ENCODE measurements around the gene CDH13.

DNA sequence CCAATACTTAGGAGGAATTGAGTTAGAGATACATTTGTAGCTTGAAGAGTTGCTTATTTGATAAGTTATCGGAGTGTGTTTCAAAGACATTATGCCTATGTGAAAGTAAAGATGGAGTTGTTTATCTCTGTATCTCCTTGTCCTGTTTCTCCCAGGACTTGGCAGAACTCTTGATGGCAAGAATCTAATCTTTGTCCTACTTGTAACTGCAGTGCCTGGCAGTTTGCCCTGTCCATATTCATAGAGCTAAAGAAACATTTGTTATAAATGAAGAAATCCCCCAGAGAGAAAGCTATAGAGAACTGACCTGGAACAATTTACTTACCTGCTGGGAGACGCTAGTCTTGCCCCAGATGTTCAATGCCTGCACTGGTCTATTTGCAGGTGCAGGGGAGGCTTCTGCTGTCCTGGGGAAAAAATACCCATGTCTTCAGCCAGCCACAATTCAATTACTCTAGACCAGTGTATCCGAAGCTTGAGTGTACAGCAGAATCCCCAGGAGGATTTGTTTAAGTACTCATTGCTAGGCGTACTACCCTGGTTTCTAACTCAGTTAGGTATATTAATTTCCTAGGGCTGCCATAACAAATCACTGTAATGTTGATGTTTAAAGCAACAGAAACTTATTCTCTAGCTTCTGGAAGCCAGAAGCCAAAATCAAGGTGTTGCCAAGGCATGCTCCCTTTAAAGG is 771.0 kb downstream of the CDH13 start:
- TF ChIP-seq, protein P1, sequence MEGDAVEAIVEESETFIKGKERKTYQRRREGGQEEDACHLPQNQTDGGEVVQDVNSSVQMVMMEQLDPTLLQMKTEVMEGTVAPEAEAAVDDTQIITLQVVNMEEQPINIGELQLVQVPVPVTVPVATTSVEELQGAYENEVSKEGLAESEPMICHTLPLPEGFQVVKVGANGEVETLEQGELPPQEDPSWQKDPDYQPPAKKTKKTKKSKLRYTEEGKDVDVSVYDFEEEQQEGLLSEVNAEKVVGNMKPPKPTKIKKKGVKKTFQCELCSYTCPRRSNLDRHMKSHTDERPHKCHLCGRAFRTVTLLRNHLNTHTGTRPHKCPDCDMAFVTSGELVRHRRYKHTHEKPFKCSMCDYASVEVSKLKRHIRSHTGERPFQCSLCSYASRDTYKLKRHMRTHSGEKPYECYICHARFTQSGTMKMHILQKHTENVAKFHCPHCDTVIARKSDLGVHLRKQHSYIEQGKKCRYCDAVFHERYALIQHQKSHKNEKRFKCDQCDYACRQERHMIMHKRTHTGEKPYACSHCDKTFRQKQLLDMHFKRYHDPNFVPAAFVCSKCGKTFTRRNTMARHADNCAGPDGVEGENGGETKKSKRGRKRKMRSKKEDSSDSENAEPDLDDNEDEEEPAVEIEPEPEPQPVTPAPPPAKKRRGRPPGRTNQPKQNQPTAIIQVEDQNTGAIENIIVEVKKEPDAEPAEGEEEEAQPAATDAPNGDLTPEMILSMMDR (IDR thresholded peaks at IDR 0.05; ENCODE audit: low read depth, low read length, poor library complexity, severe bottlenecking) = no peak
- no peak for TF ChIP-seq EZH2phosphoT487 (IDR thresholded peaks at IDR 0.05; ENCODE audit: borderline replicate concordance, low read length)

Measured in DOHH2 (cell line).